GM12872 (cell line): ENCODE measurements around the gene FBXO44.

Source experiments
- TF ChIP-seq, protein P1 (sequence below): IDR thresholded peaks from 3 replicates; pipeline ENCODE4 v1.5.1; 2011; ENCODE audit warnings: low read depth, mild to moderate bottlenecking, low read length, moderate library complexity; ENCODE audit not compliant: insufficient read depth

The FBXO44 gene

DNA sequence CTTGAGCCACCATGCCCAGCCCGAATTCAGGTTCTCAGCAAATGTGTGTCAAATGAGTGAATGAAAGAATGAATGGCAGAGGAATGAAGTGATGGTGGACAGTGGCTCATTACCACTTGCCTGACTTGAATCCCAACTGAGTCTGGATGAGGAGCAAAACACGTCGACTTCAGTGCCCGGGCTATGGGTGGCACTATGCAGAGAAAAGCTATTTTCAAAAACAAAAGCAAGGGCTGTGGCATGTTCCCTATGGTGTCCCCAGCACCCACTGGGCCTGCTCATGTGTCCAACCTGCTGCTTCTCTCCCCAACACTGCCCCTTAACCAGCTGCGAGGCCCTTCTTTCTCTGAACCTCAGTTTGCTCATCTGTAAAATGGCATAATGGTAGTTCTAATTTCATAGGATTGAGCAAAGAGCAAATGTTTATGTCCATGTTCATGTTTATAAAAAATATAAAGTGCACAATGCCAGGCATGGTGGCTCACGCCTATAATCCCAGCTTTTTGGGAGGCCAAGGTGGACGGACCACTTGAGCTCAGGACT, 30.6 kb downstream of the FBXO44 start:
- TF ChIP-seq, protein P1, sequence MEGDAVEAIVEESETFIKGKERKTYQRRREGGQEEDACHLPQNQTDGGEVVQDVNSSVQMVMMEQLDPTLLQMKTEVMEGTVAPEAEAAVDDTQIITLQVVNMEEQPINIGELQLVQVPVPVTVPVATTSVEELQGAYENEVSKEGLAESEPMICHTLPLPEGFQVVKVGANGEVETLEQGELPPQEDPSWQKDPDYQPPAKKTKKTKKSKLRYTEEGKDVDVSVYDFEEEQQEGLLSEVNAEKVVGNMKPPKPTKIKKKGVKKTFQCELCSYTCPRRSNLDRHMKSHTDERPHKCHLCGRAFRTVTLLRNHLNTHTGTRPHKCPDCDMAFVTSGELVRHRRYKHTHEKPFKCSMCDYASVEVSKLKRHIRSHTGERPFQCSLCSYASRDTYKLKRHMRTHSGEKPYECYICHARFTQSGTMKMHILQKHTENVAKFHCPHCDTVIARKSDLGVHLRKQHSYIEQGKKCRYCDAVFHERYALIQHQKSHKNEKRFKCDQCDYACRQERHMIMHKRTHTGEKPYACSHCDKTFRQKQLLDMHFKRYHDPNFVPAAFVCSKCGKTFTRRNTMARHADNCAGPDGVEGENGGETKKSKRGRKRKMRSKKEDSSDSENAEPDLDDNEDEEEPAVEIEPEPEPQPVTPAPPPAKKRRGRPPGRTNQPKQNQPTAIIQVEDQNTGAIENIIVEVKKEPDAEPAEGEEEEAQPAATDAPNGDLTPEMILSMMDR = no peak

DNA sequence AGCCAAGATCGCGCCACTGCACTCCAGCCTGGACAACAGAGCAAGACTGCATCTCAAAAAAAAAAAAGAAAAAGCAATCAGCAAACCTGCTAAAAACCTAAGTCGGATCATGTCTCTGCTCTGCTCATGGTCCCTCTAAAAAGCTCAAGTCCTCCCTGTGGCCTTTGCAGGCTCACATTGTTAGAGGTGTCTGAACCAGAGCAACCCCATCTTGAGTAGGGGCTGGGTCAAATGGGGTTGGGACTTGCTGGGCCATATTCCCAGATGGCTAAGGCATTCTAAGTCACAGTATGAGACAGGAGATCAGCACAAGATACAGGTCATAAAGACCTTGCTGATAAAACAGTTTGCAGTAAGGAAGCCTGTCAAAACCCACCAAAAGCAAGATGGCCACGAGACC, 33.8 kb downstream of the FBXO44 start:
- TF ChIP-seq, protein P1 = no peak

DNA sequence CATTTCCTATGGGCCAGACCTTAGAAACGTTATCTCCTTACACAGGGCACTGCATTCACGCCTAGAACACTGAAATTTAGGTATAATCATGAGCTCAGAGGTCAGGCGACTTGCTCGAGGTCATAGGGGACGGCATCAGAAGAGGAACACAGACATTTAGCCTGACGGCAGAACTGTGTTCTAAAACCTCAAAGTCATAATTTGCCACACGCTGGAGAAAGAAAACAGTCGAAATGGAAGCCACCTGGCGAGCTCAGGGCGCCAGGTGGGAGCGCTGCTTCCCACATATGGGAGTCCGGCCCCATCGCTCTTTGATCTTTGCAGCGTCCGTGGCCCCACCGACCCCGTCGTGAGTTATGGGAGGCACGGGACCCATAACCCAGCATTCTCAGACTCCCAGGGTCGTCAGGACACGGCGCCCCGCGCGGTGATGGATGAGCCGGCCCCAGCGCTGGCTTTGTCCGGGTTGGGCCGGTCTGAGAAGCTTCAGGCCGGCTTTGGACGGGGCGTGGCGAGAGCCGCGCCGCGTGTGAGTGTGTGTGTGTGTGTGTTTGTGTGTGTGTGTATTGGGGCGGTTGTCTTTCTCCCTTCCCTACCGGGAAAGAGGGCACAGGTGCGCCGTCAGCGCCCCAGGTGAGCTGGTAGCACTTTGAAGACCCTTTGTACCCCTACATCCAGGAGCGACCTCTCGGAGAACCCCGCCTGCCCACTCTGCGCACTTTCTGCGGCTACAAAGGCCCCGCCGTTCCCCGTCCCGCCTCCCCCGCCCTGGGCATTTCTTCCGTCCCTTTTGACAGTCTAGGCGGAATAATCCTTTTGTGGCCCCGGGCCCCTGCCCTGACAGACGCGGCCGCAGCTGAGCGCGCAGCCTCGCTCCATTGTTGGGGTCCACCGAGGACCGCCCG, 36.0 kb downstream of the FBXO44 start:
- TF ChIP-seq, protein P1 = no peak

DNA sequence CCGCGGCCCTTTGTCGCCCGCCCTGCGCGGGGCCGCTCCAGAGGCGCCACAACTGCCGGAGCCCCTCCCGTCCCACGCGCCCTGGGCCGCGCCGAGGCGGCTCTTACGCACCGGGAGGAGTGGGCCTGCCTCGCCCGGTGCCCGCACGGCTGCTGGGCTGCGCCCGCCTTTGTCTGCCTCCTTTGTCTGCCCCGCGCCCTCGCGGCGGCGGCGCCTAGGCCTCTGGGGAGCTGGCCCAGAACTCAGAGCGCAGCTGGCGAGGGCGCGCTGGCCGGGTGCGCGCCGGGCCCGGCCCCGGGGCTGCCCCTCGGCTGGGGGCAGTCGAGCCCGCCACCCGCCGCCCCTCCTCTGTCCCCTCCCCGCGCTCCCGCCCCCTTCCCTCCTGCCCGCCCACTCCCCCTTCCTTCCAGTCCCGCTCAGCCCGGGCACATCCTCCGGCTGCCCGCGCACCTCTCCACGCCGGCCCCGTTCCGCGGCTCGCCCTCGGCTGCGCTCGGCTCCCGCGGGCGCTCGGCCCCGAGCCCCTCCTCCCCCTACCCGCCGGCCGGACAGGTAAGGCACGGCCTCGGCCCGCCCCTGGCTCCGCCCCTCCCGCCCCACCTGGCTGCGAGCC, 36.7 kb downstream of the FBXO44 start, which contains the start of gene DRAXIN:
Gene DRAXIN (plus strand): TSS at position 409 of the 613 bp plus-strand sequence. CDS start 14,549 bp downstream, outside the sequence.
- TF ChIP-seq, protein P1 = no peak

DNA sequence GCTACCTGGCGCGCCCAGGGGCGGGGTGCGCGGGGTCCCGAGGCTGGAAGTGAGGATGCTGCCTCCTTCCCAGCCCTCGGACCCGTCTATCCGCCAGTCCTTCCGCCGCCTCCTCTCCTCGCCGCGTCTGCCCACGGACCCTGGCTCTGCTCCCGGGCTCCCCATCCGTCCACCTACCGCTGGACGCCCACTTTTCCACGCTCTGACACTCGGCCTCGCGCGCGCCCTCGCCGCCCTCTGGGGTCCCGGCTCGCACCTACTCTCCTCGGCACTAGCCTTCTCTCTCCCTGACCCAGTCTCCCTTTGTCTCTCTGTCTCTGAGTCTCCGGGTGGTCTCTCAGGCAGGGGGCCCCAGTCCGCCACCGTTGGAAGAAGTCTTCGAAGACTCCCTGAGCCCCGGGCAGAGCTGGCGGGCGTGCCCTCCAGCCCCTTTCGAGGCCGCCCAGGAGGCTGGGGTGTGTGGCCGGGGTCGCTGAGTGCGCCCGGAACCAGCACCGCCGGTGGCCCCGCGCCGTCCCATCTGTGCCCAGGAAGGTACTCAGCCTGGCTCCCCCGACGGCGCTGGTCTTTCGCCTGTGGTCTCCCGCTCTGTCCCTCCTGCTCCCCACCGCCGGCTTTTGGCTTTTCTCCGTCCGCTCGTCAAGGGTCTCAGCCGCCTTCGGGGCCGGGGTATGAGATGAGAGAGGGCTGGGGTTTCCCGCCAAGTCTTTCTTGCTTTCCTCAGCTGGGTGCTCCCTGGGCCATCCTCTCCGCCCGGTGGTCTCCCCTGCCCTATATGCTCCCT, 37.4 kb downstream of the FBXO44 start:
- TF ChIP-seq, protein P1 = no peak

DNA sequence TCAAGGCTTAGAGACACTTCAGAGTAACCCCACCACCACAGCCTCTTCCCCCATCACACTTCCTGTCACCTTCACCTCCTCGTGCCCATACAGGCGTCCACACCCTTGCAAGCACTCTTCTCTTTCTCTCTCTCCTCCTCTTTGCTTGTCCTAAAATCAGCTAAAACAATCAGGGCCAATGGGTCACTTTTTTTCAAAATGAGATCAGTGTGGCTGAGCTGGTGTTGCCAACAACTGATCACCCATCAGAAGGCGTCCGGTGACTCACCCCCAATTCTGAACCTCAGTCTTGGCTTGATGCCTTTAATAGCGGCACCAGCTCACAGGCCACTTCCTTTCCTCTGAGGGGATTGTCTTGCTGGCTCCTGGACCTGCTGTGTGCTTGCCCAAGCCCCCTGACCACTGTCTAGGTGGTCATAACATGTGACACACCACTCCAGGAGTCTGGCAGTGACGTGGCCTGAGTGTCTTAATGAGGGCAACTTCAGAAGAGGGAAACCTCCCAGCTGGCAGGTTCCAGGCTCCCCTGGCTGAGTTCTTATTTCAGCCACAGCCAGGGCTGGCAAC, 38.4 kb downstream of the FBXO44 start:
- TF ChIP-seq, protein P1 = no peak
